ENCODE results near the gene FMN1.

FMN1 gene

GRCh38 chr15:33155691-33156420, 38.7 kb downstream of the FMN1 start:
- no peak overlapping the region for H3K4me3 ChIP-seq (replicated peaks; ENCODE audit: low read depth, low read length)
- TF ChIP-seq CTCF (IDR thresholded peaks at IDR 0.05; ENCODE audit: low read depth, low read length, missing control alignments): no peak
- DNase-seq (ENCODE audit: extremely low read depth, low read depth): no peak

GRCh38 chr15:33154351-33155166, 40.0 kb downstream of the FMN1 start:
- DNase-seq (ENCODE audit: extremely low read depth, low read depth): no peak
- H3K4me3 ChIP-seq (replicated peaks; ENCODE audit: low read depth, low read length): no peak overlapping the region
- TF ChIP-seq CTCF (IDR thresholded peaks at IDR 0.05; ENCODE audit: low read depth, low read length, missing control alignments): no peak

- no peak for DNase-seq (ENCODE audit: extremely low read depth, low read depth)
- no peak overlapping the region for H3K4me3 ChIP-seq (replicated peaks; ENCODE audit: low read depth, low read length)
- no peak for TF ChIP-seq CTCF (IDR thresholded peaks at IDR 0.05; ENCODE audit: low read depth, low read length, missing control alignments)
Measured at GRCh38 chr15:33153548-33153947, 41.0 kb downstream of the FMN1 start.

- no peak overlapping the region for H3K4me3 ChIP-seq (replicated peaks; ENCODE audit: low read depth, low read length)
Measured at GRCh38 chr15:33152502-33153109, 41.9 kb downstream of the FMN1 start.

GRCh38 chr15:33150971-33151370, 43.5 kb downstream of the FMN1 start:
- no peak for DNase-seq (ENCODE audit: extremely low read depth, low read depth)
- TF ChIP-seq CTCF (IDR thresholded peaks at IDR 0.05; ENCODE audit: low read depth, low read length, missing control alignments): no peak
- H3K4me3 ChIP-seq (replicated peaks; ENCODE audit: low read depth, low read length): no peak overlapping the region

More at GRCh38 chr15:33152502-33153109, 41.9 kb downstream of the FMN1 start:
- no peak for TF ChIP-seq CTCF (IDR thresholded peaks at IDR 0.05; ENCODE audit: low read depth, low read length, missing control alignments)
- no peak for DNase-seq (ENCODE audit: extremely low read depth, low read depth)

GRCh38 chr15:33150431-33150941, 44.0 kb downstream of the FMN1 start:
- DNase-seq (ENCODE audit: extremely low read depth, low read depth): no peak
- H3K4me3 ChIP-seq (replicated peaks; ENCODE audit: low read depth, low read length): no peak overlapping the region
- no peak for TF ChIP-seq CTCF (IDR thresholded peaks at IDR 0.05; ENCODE audit: low read depth, low read length, missing control alignments)
